T-helper 2 cell treated with Interferon-gamma antibody and Interleukin-4, amounts not matched to agents 5 μg/mL and 100 μg/mL, for 36 hours (primary cell): ENCODE measurements around the gene PTP4A2.

Experiments used
- DNase-seq: peaks from one replicate; pipeline ENCODE4 v3.0.0; 2021; ENCODE audit warnings: low spot score
- H3K27ac Mint-ChIP-seq: one replicate; pipeline ENCODE4 v1.8.0; 2021; ENCODE audit warnings: mild to moderate bottlenecking, mixed read lengths
- H3K27me3 Mint-ChIP-seq: one replicate; pipeline ENCODE4 v1.8.0; 2021; ENCODE audit warnings: low read depth, mixed read lengths
- H3K36me3 Mint-ChIP-seq: one replicate; pipeline ENCODE4 v1.8.0; 2021; ENCODE audit warnings: low read depth, mixed read lengths
- H3K4me1 Mint-ChIP-seq: one replicate; pipeline ENCODE4 v1.8.0; 2021; ENCODE audit warnings: low read depth, mixed read lengths
- H3K4me3 Mint-ChIP-seq: one replicate; pipeline ENCODE4 v1.8.0; 2022; ENCODE audit warnings: mild to moderate bottlenecking, moderate library complexity, mixed read lengths
- H3K9me3 Mint-ChIP-seq: one replicate; pipeline ENCODE4 v1.8.0; 2021; ENCODE audit warnings: mixed read lengths

Gene PTP4A2

GRCh38 chr1:31862071-31862470 is 76.1 kb downstream of the PTP4A2 start:
- Mint-ChIP-seq H3K9me3 (no peaks in the 10 kb centered on the region), H3K27me3 (no peaks in the 10 kb centered on the region), H3K27ac (no peak overlapping the region), H3K4me3 (no peak overlapping the region), H3K36me3 (no peaks in the 10 kb centered on the region), H3K4me1 (peaks cover 10% of the 10 kb centered on the region)
- DNase-seq: no peak

DNA sequence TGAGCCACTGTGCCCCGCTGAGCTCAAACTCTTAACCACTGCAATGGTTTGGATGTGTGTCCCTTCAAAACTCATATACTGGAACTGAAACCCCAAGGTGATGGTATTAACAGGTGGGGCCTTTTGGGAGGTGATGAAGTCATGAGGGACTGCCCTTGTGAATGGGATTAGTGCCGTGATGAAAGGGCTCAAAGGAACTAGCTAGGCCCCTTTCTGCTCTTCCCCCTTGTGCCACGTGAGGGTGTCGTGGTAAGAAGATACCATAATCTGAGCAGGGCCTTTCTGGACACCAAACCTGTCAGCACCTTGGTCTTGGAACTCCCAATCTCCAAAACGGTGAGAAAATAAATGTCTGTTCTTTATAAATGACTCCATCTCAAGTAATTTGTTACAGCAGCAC is 76.8 kb downstream of the PTP4A2 start:
- H3K36me3 Mint-ChIP-seq: no peaks in the 10 kb centered on the region
- DNase-seq: no peak
- H3K4me3 Mint-ChIP-seq: no peak overlapping the region
- no peaks in the 10 kb centered on the region for H3K9me3 Mint-ChIP-seq
- no peak overlapping the region for H3K27ac Mint-ChIP-seq
- H3K4me1 Mint-ChIP-seq: peaks cover 4% of the 10 kb centered on the region
- H3K27me3 Mint-ChIP-seq: no peaks in the 10 kb centered on the region

- Mint-ChIP-seq H3K27ac (no peak overlapping the region), H3K4me3 (no peak overlapping the region), H3K4me1 (peaks cover 3% of the 10 kb centered on the region), H3K9me3 (no peaks in the 10 kb centered on the region), H3K36me3 (no peaks in the 10 kb centered on the region), H3K27me3 (no peaks in the 10 kb centered on the region)
- no peak for DNase-seq
Measured at GRCh38 chr1:31860581-31860980, 77.6 kb downstream of the PTP4A2 start.

- no peaks in the 10 kb centered on the region for H3K27me3 Mint-ChIP-seq
- H3K36me3 Mint-ChIP-seq: no peaks in the 10 kb centered on the region
- H3K4me3 Mint-ChIP-seq: no peak overlapping the region
- peaks cover 3% of the 10 kb centered on the region for H3K4me1 Mint-ChIP-seq
- H3K27ac Mint-ChIP-seq: no peak overlapping the region
- no peaks in the 10 kb centered on the region for H3K9me3 Mint-ChIP-seq
- DNase-seq: no peak
Measured at GRCh38 chr1:31859719-31860118, 78.4 kb downstream of the PTP4A2 start.

DNA sequence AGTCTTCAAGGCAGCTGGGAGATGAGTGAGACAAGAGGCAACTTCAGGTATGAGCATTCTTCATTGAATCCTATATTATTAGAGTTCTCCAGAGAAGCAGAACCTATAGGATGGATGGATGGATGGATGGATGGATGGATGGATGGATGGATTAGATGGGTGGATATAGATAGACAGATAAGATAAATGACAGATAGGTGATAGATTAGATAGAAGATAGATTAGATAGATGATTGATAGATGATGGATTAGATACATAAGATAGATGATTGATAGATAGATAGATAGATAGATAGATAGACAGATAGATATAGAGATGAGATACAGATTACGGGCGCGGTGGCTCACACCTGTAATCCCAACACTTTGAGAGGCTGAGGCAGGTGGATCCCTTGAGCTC is 79.1 kb downstream of the PTP4A2 start:
- DNase-seq: no peak
- Mint-ChIP-seq H3K4me1 (peaks cover 1% of the 10 kb centered on the region), H3K36me3 (no peaks in the 10 kb centered on the region), H3K27ac (no peak overlapping the region), H3K27me3 (no peaks in the 10 kb centered on the region), H3K4me3 (no peak overlapping the region), H3K9me3 (no peaks in the 10 kb centered on the region)

GRCh38 chr1:31857863-31858262 is 80.3 kb downstream of the PTP4A2 start:
- Mint-ChIP-seq H3K4me1 (no peaks in the 10 kb centered on the region), H3K9me3 (no peaks in the 10 kb centered on the region), H3K36me3 (no peaks in the 10 kb centered on the region), H3K27ac (no peak overlapping the region), H3K4me3 (no peak overlapping the region), H3K27me3 (no peaks in the 10 kb centered on the region)
- no peak for DNase-seq
